IMR-90 (cell line): Measurements from ENCODE around the gene RTN3.

Experiments used
- BHLHE40 ChIP-seq: fragments of 150-350 bp; IDR thresholded peaks from 2 replicates; pipeline ENCODE4 v1.6.1; 2016; ENCODE audit warnings: mild to moderate bottlenecking, low read depth, low read length
- ELK1 ChIP-seq: fragments of 150-350 bp; IDR thresholded peaks from 2 replicates; pipeline ENCODE4 v1.6.1; 2016; ENCODE audit warnings: low read depth, mild to moderate bottlenecking, low read length, moderate library complexity, borderline replicate concordance
- FOS ChIP-seq: fragments of 150-350 bp; IDR thresholded peaks from 2 replicates; pipeline ENCODE4 v1.6.1; 2016; ENCODE audit warnings: low read depth, low read length
- MAFK ChIP-seq: IDR thresholded peaks from 2 replicates; pipeline ENCODE4 v1.6.1; 2012; ENCODE audit warnings: low read depth, low read length, improper control_type of control experiment
- MAZ ChIP-seq: IDR thresholded peaks from 2 replicates; pipeline ENCODE4 v1.6.1; 2012; ENCODE audit warnings: low read depth, mild to moderate bottlenecking, low read length, improper control_type of control experiment, moderate library complexity, borderline replicate concordance
- MXI1 ChIP-seq: IDR thresholded peaks from 2 replicates; pipeline ENCODE4 v1.6.1; 2012; ENCODE audit warnings: low read depth, mild to moderate bottlenecking, low read length, moderate library complexity, borderline replicate concordance
- NFE2L2 ChIP-seq: fragments of 150-350 bp; IDR thresholded peaks from 2 replicates; pipeline ENCODE4 v1.6.1; 2016; ENCODE audit warnings: low read depth, mild to moderate bottlenecking, low read length
- POLR2A ChIP-seq: IDR thresholded peaks from 2 replicates; pipeline ENCODE4 v1.6.1; 2012; ENCODE audit warnings: mild to moderate bottlenecking, low read depth, low read length
- RAD21 ChIP-seq: IDR thresholded peaks from 2 replicates; pipeline ENCODE4 v1.6.1; 2012; ENCODE audit warnings: low read length, improper control_type of control experiment
- RCOR1 ChIP-seq: IDR thresholded peaks from 2 replicates; pipeline ENCODE4 v1.6.1; 2012; ENCODE audit warnings: mild to moderate bottlenecking, low read length, improper control_type of control experiment; ENCODE audit not compliant: insufficient replicate concordance
- RFX5 ChIP-seq: IDR thresholded peaks from 2 replicates; pipeline ENCODE4 v1.8.0; 2012; ENCODE audit warnings: low read depth, mild to moderate bottlenecking, low read length, moderate library complexity
- SMC3 ChIP-seq: fragments of 150-350 bp; IDR thresholded peaks from 2 replicates; pipeline ENCODE4 v1.6.1; 2016; ENCODE audit warnings: low read depth, mild to moderate bottlenecking, antibody characterized with exemption, low read length, moderate library complexity
- USF2 ChIP-seq: fragments of 150-350 bp; IDR thresholded peaks from 2 replicates; pipeline ENCODE4 v1.6.1; 2017; ENCODE audit warnings: mild to moderate bottlenecking, antibody characterized with exemption, low read length, low read depth
- TF ChIP-seq, protein P1 (sequence below): conservative IDR thresholded peaks from 2 replicates; pipeline ENCODE4 v1.5.1; 2012; ENCODE audit warnings: mild to moderate bottlenecking, low read depth, low read length, improper control_type of control experiment

DNA sequence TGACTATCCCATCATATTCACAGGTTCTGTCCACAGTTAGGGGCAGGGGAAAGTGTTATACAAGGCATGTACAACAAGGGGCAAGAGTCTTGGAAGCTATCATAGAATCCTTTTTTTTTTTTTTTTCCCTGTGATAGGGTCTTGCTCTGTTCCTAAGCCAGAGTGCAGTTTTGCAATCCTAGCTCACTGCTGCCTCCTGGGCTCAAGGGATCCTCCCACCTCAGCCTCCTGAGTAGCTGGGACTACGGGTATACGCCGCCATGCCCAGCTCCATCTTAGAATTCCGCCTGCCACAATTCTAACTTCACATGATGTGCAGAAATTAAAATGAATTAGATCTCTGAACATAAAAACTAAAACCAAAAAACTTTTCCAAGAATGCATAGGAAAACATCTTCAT is 55.6 kb downstream of the RTN3 start:
- TF ChIP-seq, protein P1, sequence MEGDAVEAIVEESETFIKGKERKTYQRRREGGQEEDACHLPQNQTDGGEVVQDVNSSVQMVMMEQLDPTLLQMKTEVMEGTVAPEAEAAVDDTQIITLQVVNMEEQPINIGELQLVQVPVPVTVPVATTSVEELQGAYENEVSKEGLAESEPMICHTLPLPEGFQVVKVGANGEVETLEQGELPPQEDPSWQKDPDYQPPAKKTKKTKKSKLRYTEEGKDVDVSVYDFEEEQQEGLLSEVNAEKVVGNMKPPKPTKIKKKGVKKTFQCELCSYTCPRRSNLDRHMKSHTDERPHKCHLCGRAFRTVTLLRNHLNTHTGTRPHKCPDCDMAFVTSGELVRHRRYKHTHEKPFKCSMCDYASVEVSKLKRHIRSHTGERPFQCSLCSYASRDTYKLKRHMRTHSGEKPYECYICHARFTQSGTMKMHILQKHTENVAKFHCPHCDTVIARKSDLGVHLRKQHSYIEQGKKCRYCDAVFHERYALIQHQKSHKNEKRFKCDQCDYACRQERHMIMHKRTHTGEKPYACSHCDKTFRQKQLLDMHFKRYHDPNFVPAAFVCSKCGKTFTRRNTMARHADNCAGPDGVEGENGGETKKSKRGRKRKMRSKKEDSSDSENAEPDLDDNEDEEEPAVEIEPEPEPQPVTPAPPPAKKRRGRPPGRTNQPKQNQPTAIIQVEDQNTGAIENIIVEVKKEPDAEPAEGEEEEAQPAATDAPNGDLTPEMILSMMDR, result no peak
- no peak for TF ChIP-seq RFX5
- no peak for TF ChIP-seq POLR2A
- no peak for TF ChIP-seq MAZ
- no peak for TF ChIP-seq BHLHE40
- TF ChIP-seq MAFK, result no peak
- no peak for TF ChIP-seq RAD21
- TF ChIP-seq NFE2L2, result no peak
- no peak for TF ChIP-seq USF2
- TF ChIP-seq SMC3, result no peak
- no peak for TF ChIP-seq RCOR1
- no peak for TF ChIP-seq MXI1
- TF ChIP-seq ELK1, result no peak
- no peak for TF ChIP-seq FOS
